ENCODE data around the gene TLE1.
"Not testable (repeated sequence)": the region's sequence is repeated elsewhere in the genome, so short reads cannot be mapped to it uniquely, and the experiment has no call there.

The TLE1 gene

GRCh38 chr9:81621785-81622259 is 67.5 kb downstream of the TLE1 start:
- DNase-seq, result no peak

GRCh38 chr9:81621118-81621517 is 68.2 kb downstream of the TLE1 start:
- DNase-seq, result no peak

- no peak for DNase-seq
Observed at GRCh38 chr9:81620002-81620390, 69.4 kb downstream of the TLE1 start.

- DNase-seq, result no peak
Observed at GRCh38 chr9:81619353-81620001, 69.9 kb downstream of the TLE1 start.

GRCh38 chr9:81618923-81619322 is 70.4 kb downstream of the TLE1 start:
- no peak for DNase-seq

- DNase-seq, result no peak
Observed at GRCh38 chr9:81616141-81616540, 73.2 kb downstream of the TLE1 start.

- DNase-seq, result no peak
Observed at GRCh38 chr9:81614335-81614734, 75.0 kb downstream of the TLE1 start.

- no peak for DNase-seq
Observed at GRCh38 chr9:81613002-81613812, 76.1 kb downstream of the TLE1 start.

- no peak for DNase-seq
Observed at GRCh38 chr9:81611664-81612063, 77.7 kb downstream of the TLE1 start.

GRCh38 chr9:81610740-81611107 is 78.6 kb downstream of the TLE1 start:
- no peak for DNase-seq

GRCh38 chr9:81609782-81610739 is 79.3 kb downstream of the TLE1 start:
- no peak for DNase-seq

- no peak for DNase-seq
Observed at GRCh38 chr9:81608289-81608657, 81.1 kb downstream of the TLE1 start.

GRCh38 chr9:81607593-81608288 is 81.6 kb downstream of the TLE1 start:
- no peak for DNase-seq

GRCh38 chr9:81606261-81606660 is 83.1 kb downstream of the TLE1 start:
- DNase-seq, result not testable (repeated sequence)

- no peak for DNase-seq
Observed at GRCh38 chr9:81605170-81605670, 84.1 kb downstream of the TLE1 start.

- no peak for DNase-seq
Observed at GRCh38 chr9:81604306-81605169, 84.8 kb downstream of the TLE1 start.

- DNase-seq, result no peak
Observed at GRCh38 chr9:81602887-81603680, 86.3 kb downstream of the TLE1 start.

- DNase-seq, result no peak
Observed at GRCh38 chr9:81601639-81602623, 87.4 kb downstream of the TLE1 start.

- no peak for DNase-seq
Observed at GRCh38 chr9:81600631-81601030, 88.7 kb downstream of the TLE1 start.

Measured in RPMI8226 (cell line).